Measurements from ENCODE around the gene CDH23. TPM values are rescaled to one million over a fixed set of nuclear protein-coding genes. Genes with fewer than 3 reads are reported as not detected.

CDH23 gene
- total RNA-seq, 1 experiment from 2014 or later: 2.9 TPM

- TF ChIP-seq, protein P1, sequence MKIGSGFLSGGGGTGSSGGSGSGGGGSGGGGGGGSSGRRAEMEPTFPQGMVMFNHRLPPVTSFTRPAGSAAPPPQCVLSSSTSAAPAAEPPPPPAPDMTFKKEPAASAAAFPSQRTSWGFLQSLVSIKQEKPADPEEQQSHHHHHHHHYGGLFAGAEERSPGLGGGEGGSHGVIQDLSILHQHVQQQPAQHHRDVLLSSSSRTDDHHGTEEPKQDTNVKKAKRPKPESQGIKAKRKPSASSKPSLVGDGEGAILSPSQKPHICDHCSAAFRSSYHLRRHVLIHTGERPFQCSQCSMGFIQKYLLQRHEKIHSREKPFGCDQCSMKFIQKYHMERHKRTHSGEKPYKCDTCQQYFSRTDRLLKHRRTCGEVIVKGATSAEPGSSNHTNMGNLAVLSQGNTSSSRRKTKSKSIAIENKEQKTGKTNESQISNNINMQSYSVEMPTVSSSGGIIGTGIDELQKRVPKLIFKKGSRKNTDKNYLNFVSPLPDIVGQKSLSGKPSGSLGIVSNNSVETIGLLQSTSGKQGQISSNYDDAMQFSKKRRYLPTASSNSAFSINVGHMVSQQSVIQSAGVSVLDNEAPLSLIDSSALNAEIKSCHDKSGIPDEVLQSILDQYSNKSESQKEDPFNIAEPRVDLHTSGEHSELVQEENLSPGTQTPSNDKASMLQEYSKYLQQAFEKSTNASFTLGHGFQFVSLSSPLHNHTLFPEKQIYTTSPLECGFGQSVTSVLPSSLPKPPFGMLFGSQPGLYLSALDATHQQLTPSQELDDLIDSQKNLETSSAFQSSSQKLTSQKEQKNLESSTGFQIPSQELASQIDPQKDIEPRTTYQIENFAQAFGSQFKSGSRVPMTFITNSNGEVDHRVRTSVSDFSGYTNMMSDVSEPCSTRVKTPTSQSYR (CRISPR knock-in tag; IDR thresholded peaks at IDR 0.05): no peak
- TF ChIP-seq TP53 (CRISPR knock-in tag; IDR thresholded peaks at IDR 0.05) (no peak), NFYB (CRISPR knock-in tag; conservative IDR thresholded peaks at IDR 0.05; ENCODE audit: low read depth) (no peak), MXD4 (CRISPR knock-in tag; IDR thresholded peaks at IDR 0.05; ENCODE audit: borderline replicate concordance) (no peak), E2F4 (CRISPR knock-in tag; IDR thresholded peaks at IDR 0.05; ENCODE audit: borderline replicate concordance, low read depth) (no peak), ZNF219 (CRISPR knock-in tag; IDR thresholded peaks at IDR 0.05; ENCODE audit: borderline replicate concordance) (no peak)
These were observed 301.4 kb downstream of the CDH23 start (continued) for GRCh38 chr10:71697938-71698709.

DNA sequence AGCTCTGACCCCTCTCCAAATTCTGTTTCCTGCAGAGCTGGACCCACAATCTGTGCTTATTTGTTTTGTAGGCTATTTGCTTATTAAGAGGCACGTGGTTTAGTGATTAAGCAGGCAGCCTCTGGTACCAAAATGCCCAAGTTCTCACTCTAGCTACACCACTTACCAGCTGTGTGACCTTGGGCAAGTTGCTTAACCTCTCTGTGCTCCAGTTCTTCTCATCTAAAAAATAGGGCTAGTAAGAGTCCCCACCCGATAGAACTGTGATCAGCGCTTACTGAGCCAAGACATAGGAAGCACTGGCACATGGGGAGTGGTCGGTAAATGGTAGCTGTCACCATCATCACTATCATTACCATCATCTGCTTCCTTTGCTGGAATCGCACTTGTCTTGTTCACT lies 302.0 kb downstream of the CDH23 start:
- H3K9me3 Mint-ChIP-seq: no peaks in the 10 kb centered on the region
- H3K27ac Mint-ChIP-seq: no peak overlapping the region
- TF ChIP-seq HMGA2 (CRISPR knock-in tag; IDR thresholded peaks at IDR 0.05) (no peak), GTF2I (CRISPR knock-in tag; conservative IDR thresholded peaks at IDR 0.05) (no peak), HMGXB4 (CRISPR knock-in tag; IDR thresholded peaks at IDR 0.05) (no peak), ATF6 (CRISPR knock-in tag; IDR thresholded peaks at IDR 0.05) (no peak), MYBL2 (CRISPR knock-in tag; IDR thresholded peaks at IDR 0.05) (no peak), KAT7 (CRISPR knock-in tag; IDR thresholded peaks at IDR 0.05; ENCODE audit: borderline replicate concordance) (no peak), AFF4 (CRISPR knock-in tag; IDR thresholded peaks at IDR 0.05; ENCODE audit: borderline replicate concordance) (no peak)
- TF ChIP-seq, protein P2, sequence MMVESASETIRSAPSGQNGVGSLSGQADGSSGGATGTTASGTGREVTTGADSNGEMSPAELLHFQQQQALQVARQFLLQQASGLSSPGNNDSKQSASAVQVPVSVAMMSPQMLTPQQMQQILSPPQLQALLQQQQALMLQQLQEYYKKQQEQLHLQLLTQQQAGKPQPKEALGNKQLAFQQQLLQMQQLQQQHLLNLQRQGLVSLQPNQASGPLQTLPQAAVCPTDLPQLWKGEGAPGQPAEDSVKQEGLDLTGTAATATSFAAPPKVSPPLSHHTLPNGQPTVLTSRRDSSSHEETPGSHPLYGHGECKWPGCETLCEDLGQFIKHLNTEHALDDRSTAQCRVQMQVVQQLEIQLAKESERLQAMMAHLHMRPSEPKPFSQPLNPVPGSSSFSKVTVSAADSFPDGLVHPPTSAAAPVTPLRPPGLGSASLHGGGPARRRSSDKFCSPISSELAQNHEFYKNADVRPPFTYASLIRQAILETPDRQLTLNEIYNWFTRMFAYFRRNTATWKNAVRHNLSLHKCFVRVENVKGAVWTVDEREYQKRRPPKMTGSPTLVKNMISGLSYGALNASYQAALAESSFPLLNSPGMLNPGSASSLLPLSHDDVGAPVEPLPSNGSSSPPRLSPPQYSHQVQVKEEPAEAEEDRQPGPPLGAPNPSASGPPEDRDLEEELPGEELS (CRISPR knock-in tag; IDR thresholded peaks at IDR 0.05): no peak
- TF ChIP-seq, protein P3, sequence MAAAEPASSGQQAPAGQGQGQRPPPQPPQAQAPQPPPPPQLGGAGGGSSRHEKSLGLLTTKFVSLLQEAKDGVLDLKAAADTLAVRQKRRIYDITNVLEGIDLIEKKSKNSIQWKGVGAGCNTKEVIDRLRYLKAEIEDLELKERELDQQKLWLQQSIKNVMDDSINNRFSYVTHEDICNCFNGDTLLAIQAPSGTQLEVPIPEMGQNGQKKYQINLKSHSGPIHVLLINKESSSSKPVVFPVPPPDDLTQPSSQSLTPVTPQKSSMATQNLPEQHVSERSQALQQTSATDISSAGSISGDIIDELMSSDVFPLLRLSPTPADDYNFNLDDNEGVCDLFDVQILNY (CRISPR knock-in tag; IDR thresholded peaks at IDR 0.05): no peak
- ChIA-PET POLR2A (no interaction called here), CTCF (interaction anchor here (0.7 to 8.3 kb wide), 14 partner anchors 8 to 1606 kb away, joined by 3 to 158 read pairs (median 6); partner anchors contain the start of genes CDH23 and SLC29A3)
- DNase-seq (ENCODE audit: low spot score): no peak
- no peak for ATAC-seq
- no peaks in the 10 kb centered on the region for H3K4me1 Mint-ChIP-seq
- no peak overlapping the region for H3K4me3 Mint-ChIP-seq
- no peaks in the 10 kb centered on the region; the same call in 1 of the 2 replicates for H3K27me3 Mint-ChIP-seq (ENCODE audit: low read depth)
- no peaks in the 10 kb centered on the region for H3K36me3 Mint-ChIP-seq

Measured in WTC11 (cell line).